ENCODE measurements around the gene EIF2AK3. TPM values are rescaled to one million over a fixed set of nuclear protein-coding genes. Genes with fewer than 3 reads are reported as not detected.
"Not testable (repeated sequence)": the region's sequence is repeated elsewhere in the genome, so short reads cannot be mapped to it uniquely, and the experiment has no call there.

EIF2AK3 gene
- total RNA-seq, 1 donor from 2014 or later, result 27.1 TPM

GRCh38 chr2:88626171-88627054 lies 851 bp downstream of the EIF2AK3 start:
- peaks cover 46% of the 10 kb centered on the region for H4K20me1 ChIP-seq (ENCODE audit: insufficient read depth, low read length)
- Mint-ChIP-seq H3K9me3 (ENCODE audit: unreplicated experiment) (no peaks in the 10 kb centered on the region), H3K27me3 (ENCODE audit: low read depth, unreplicated experiment) (no peaks in the 10 kb centered on the region), H3K27ac (ENCODE audit: unreplicated experiment) (peak overlapping the region; percentile 82), H3K4me3 (ENCODE audit: unreplicated experiment) (peak overlapping the region; percentile 97), H3K36me3 (ENCODE audit: low read depth, unreplicated experiment) (no peaks in the 10 kb centered on the region), H3K4me1 (ENCODE audit: low read depth, unreplicated experiment) (peaks cover 1% of the 10 kb centered on the region)
- peak overlapping the region; percentile 91 for H3K4me2 ChIP-seq (ENCODE audit: low read length)
- no peaks in the 10 kb centered on the region for H3K9me3 ChIP-seq (ENCODE audit: insufficient read depth, low read depth, low read length)
- TF ChIP-seq CTCF (IDR thresholded peaks at IDR 0.05; ENCODE audit: insufficient read depth, low read depth, low read length) (no peak), EZH2 (IDR thresholded peaks at IDR 0.05; ENCODE audit: insufficient read depth, low read length) (no peak)
- no peaks in the 10 kb centered on the region for H3K36me3 ChIP-seq (ENCODE audit: insufficient read depth, low read length)
- H3K4me1 ChIP-seq (ENCODE audit: insufficient read depth, low read length), result peaks cover 19% of the 10 kb centered on the region
- DNase-seq (ENCODE audit: low read depth), result no peak
- no peaks in the 10 kb centered on the region for H3K27me3 ChIP-seq (ENCODE audit: insufficient read depth, low read length)
- peak overlapping the region; percentile 84 for H3K27ac ChIP-seq (ENCODE audit: low read depth, low read length)
- H3K9ac ChIP-seq (ENCODE audit: low read length), result peak overlapping the region; percentile 95
- peaks cover 55% of the 10 kb centered on the region for H3K79me2 ChIP-seq (ENCODE audit: insufficient read depth, low read length)
- H2AFZ ChIP-seq (ENCODE audit: low read depth, low read length), result peak overlapping the region; percentile 69
- no peak for FAIRE-seq
- H3K4me3 ChIP-seq (ENCODE audit: insufficient read depth, low read depth, low read length), result peak overlapping the region; percentile 89

- TF ChIP-seq CTCF (IDR thresholded peaks at IDR 0.05; ENCODE audit: insufficient read depth, low read depth, low read length) (no peak), EZH2 (IDR thresholded peaks at IDR 0.05; ENCODE audit: insufficient read depth, low read length) (no peak)
- no peak overlapping the region for H3K4me3 Mint-ChIP-seq (ENCODE audit: unreplicated experiment)
- FAIRE-seq (no peak), DNase-seq (ENCODE audit: low read depth) (no peak)
- H3K36me3 Mint-ChIP-seq (ENCODE audit: low read depth, unreplicated experiment), result no peaks in the 10 kb centered on the region
- peak overlapping the region; percentile 91 for H3K4me2 ChIP-seq (ENCODE audit: low read length)
- H3K79me2 ChIP-seq (ENCODE audit: insufficient read depth, low read length), result peaks cover 75% of the 10 kb centered on the region
- no peaks in the 10 kb centered on the region for H3K9me3 ChIP-seq (ENCODE audit: insufficient read depth, low read depth, low read length)
- H4K20me1 ChIP-seq (ENCODE audit: insufficient read depth, low read length), result peaks cover 65% of the 10 kb centered on the region
- H3K36me3 ChIP-seq (ENCODE audit: insufficient read depth, low read length), result no peaks in the 10 kb centered on the region
- no peak overlapping the region for H3K4me3 ChIP-seq (ENCODE audit: insufficient read depth, low read depth, low read length)
- H3K27me3 ChIP-seq (ENCODE audit: insufficient read depth, low read length), result no peaks in the 10 kb centered on the region
- H3K9me3 Mint-ChIP-seq (ENCODE audit: unreplicated experiment), result no peaks in the 10 kb centered on the region
- no peak overlapping the region for H3K9ac ChIP-seq (ENCODE audit: low read length)
- H2AFZ ChIP-seq (ENCODE audit: low read depth, low read length), result no peak overlapping the region
- no peaks in the 10 kb centered on the region for H3K27me3 Mint-ChIP-seq (ENCODE audit: low read depth, unreplicated experiment)
- H3K27ac Mint-ChIP-seq (ENCODE audit: unreplicated experiment), result no peak overlapping the region
- peaks cover 1% of the 10 kb centered on the region for H3K4me1 Mint-ChIP-seq (ENCODE audit: low read depth, unreplicated experiment)
- H3K4me1 ChIP-seq (ENCODE audit: insufficient read depth, low read length), result peaks cover 19% of the 10 kb centered on the region
- no peak overlapping the region for H3K27ac ChIP-seq (ENCODE audit: low read depth, low read length)
Measured at GRCh38 chr2:88624477-88624876, 2.8 kb downstream of the EIF2AK3 start.

- FAIRE-seq; H3K27ac Mint-ChIP-seq (ENCODE audit: unreplicated experiment); H3K9me3 ChIP-seq (ENCODE audit: insufficient read depth, low read depth, low read length); H2AFZ ChIP-seq (ENCODE audit: low read depth, low read length); H3K4me3 ChIP-seq (ENCODE audit: insufficient read depth, low read depth, low read length); H3K36me3 Mint-ChIP-seq (ENCODE audit: low read depth, unreplicated experiment); H3K27me3 ChIP-seq (ENCODE audit: insufficient read depth, low read length); H3K27me3 Mint-ChIP-seq (ENCODE audit: low read depth, unreplicated experiment); H3K9me3 Mint-ChIP-seq (ENCODE audit: unreplicated experiment); DNase-seq (ENCODE audit: low read depth); H3K4me3 Mint-ChIP-seq (ENCODE audit: unreplicated experiment); H3K9ac ChIP-seq (ENCODE audit: low read length); H3K27ac ChIP-seq (ENCODE audit: low read depth, low read length); H3K4me1 Mint-ChIP-seq (ENCODE audit: low read depth, unreplicated experiment); H3K36me3 ChIP-seq (ENCODE audit: insufficient read depth, low read length): not testable (repeated sequence)
- H3K79me2 ChIP-seq (ENCODE audit: insufficient read depth, low read length), result peaks cover 80% of the 10 kb centered on the region
- peaks cover 70% of the 10 kb centered on the region for H4K20me1 ChIP-seq (ENCODE audit: insufficient read depth, low read length)
- H3K4me1 ChIP-seq (ENCODE audit: insufficient read depth, low read length), result peaks cover 19% of the 10 kb centered on the region
- peak overlapping the region; percentile 91 for H3K4me2 ChIP-seq (ENCODE audit: low read length)
Measured at GRCh38 chr2:88623831-88624465, 3.3 kb downstream of the EIF2AK3 start.

Data from astrocyte (in vitro differentiated cells and primary cell).